Measurements from ENCODE around the gene CAPN2.

DNA sequence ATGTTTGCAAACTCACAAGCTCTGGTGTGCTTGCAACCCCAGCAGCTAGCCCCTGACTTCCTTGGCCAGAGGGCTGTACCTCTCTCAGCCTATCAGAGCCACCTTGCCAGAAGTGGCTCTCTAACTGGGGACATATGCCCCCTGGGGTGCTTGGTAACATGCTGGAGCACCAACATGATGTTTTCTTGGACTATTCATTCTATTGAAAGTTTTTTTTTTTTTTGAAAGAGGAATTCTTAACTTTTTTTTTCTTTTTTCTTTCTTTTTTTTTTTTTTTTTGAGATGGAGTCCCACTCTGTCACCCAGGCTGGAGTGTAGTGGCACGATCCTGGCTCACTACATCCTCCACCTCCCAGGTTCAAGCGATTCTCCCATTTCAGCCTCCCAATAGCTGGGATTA lies 32.2 kb upstream of the CAPN2 start:
- TF ChIP-seq EZH2phosphoT487 (conservative IDR thresholded peaks at IDR 0.05; ENCODE audit: low read length): no peak
- TF ChIP-seq, protein P1, sequence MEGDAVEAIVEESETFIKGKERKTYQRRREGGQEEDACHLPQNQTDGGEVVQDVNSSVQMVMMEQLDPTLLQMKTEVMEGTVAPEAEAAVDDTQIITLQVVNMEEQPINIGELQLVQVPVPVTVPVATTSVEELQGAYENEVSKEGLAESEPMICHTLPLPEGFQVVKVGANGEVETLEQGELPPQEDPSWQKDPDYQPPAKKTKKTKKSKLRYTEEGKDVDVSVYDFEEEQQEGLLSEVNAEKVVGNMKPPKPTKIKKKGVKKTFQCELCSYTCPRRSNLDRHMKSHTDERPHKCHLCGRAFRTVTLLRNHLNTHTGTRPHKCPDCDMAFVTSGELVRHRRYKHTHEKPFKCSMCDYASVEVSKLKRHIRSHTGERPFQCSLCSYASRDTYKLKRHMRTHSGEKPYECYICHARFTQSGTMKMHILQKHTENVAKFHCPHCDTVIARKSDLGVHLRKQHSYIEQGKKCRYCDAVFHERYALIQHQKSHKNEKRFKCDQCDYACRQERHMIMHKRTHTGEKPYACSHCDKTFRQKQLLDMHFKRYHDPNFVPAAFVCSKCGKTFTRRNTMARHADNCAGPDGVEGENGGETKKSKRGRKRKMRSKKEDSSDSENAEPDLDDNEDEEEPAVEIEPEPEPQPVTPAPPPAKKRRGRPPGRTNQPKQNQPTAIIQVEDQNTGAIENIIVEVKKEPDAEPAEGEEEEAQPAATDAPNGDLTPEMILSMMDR (IDR thresholded peaks at IDR 0.05; ENCODE audit: insufficient read depth, low read length, poor library complexity, severe bottlenecking): no peak

All from SU-DHL-6 (cell line).